Measurements from ENCODE around the gene KRTAP10-12.

The KRTAP10-12 gene

DNA sequence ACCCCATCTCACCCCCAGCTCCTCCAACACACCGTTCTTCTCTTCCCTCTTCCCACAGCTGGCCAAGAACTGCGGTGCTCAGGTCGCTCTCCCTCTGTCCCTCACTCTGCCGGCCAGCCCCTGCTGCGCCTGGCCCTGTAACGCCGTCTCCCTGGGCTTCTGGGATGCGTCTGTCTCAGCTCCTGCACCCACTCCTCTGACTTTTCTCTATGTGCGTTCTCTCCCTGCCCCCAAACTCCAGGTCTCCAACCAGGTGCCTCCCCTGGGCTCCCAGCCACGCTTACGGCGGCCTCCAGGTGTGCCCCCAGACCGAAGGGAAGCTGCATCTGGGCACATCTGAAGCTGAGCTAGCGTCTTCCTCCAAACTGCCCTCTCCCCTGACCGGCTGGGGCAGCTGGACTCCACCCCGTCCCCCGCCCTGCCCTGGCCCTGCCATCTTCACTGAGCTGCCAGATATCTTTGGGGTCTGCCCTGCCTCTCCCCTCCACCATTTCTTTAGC, 2.6 kb downstream of the KRTAP10-12 start:
- no peak for DNase-seq

DNA sequence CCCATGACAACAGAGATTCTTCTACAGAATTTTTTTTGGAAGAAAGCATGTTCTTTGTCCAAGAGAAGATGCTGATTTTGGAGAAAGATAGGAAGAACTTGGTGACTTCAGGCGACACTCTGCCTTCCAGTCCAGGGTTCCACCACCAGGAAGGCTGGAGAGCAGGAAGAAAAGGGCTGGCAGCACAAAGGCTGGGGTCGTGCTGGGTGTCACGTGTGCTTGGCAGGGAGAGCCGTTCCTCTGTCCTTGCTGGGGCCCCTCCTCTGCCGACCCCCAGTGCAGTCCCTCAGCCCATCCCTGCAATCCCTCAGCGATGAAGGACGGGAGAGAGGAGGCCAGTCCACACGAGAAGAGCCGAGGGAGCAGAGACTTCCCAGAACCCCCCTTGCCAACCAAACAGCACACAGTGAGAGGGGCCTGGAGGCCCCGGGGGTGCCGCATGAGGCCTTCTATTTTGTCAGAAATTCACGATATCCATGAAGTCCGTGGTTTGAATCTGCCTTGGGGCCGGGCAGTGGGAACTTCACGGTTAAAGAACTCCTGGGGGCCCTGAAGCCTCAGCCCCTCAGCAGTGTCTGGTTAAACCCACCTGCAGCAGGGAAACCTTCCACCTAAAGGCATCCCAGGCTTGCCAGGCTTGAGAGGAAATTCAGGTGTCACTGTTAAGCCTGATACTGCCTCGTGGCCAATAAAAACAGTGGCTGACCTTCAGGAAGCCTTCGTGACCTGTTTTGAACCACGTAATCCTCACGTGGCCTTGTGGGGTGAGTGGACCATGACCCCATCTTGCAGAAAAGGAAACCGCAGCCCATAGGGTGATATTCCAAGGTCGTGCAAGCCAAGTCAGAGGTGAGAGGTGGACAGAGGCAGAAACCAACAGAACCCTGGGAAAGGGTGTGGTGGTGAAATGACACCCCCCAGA, 3.4 kb downstream of the KRTAP10-12 start:
- DNase-seq = no peak

DNA sequence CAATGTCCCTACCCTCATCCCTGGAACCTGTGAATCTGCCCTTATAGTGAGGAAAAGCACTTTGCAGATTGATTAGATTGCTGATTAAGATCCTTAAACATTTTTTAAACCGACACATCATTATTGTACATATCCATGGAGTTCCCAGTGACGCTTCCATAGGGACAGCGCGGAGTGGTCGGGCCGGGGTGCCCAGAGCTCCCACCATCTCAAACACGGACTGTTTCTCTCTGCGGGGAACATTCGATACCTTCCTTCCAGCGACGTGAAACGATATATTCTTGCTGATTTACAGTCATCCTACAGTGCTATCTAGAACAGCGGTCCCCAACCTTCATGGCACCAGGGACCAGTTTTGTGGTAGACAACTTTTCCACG, 4.0 kb downstream of the KRTAP10-12 start:
- DNase-seq = no peak

DNA sequence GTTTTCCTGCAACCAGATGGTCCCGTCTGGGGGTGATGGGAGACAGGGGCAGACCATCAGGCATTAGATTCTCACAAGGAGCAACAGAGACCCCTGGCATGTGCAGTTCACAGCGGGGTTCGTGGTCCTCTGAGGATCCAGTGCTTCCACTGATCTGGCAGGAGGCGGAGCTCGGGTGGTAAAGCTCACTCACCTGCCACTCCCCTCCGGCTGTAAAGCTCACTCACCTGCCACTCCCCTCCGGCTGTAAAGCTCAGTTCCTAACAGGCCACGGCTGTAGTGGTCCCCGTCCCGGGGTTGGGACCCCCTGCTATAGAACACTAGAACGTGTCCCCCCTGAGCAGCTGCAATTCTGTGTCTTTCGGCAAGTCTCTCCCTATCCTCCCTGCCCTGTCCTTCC, 4.6 kb downstream of the KRTAP10-12 start:
- DNase-seq = no peak

DNA sequence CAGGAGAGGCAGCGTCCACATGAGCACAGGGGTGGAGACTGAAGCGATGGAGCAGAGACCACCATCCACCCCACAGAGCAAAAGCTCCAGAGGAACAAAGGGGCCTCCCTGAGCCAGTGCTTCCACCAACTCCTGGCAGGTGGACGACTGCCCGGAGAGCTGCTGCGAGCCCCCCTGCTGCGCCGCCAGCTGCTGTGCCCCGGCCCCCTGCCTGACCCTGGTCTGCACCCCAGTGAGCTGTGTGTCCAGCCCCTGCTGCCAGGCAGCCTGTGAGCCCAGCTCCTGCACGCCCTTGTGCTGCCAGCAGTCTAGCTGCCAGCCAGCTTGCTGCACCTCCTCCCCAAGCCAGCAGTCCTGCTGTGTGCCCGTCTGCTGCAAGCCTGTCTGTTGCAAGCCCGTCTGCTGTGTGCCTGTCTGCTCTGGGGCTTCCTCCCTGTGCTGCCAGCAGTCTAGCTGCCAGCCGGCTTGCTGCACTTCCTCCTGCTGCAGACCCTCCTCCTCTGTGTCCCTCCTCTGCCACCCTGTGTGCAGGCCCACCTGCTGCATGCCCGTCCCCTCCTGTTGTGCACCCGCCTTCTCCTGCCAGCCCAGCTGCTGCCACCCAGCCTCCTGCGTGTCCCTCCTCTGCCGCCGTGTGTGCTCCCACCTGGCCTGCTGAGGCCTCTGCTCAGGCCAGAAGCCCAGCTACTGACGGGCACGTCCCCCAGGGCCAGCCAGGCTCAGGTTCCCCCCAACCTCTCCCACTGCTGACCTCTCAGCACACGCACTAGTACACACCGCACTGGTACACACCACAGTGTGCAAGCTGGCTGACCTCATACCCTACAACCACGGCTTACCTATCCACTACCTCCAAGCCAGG, 5.4 kb downstream of the KRTAP10-12 start:
- no peak for DNase-seq

DNA sequence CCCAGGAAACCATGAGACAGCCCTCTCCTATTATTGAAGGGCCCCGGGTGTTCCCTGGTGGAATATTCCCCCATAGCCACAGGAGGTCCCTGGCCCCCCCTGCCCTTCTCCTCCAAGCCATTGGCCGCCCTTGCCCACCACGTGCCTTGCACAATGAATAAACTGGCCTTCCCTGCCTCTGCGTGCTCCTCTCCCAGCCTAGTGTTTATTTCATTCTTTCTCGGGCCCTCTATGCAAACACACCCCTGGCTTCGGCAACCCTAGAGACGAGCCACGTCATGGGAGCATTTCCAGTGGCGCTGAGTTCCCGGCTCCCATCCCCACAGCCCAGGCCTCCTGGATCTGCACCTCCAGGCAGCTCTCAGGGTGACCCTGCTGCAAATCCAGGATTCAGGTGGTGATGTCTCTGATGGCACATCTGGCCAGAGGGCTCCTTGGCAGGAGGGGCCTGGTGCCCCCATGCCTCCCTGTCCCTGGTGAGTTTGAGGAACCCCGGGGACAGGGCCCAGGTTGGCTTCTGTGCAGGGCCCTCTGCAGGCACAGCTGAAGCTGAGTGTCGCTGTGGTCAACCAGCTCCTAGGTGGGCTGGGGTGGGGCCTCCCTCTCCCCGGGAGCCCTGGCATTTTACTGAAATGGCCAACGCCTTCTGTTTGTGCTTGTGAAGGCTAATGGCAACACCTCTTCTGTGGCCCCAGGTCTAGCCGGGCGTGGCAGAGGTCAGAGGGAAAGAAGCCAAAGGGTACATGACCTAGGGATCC, 6.2 kb downstream of the KRTAP10-12 start:
- DNase-seq = no peak

DNA sequence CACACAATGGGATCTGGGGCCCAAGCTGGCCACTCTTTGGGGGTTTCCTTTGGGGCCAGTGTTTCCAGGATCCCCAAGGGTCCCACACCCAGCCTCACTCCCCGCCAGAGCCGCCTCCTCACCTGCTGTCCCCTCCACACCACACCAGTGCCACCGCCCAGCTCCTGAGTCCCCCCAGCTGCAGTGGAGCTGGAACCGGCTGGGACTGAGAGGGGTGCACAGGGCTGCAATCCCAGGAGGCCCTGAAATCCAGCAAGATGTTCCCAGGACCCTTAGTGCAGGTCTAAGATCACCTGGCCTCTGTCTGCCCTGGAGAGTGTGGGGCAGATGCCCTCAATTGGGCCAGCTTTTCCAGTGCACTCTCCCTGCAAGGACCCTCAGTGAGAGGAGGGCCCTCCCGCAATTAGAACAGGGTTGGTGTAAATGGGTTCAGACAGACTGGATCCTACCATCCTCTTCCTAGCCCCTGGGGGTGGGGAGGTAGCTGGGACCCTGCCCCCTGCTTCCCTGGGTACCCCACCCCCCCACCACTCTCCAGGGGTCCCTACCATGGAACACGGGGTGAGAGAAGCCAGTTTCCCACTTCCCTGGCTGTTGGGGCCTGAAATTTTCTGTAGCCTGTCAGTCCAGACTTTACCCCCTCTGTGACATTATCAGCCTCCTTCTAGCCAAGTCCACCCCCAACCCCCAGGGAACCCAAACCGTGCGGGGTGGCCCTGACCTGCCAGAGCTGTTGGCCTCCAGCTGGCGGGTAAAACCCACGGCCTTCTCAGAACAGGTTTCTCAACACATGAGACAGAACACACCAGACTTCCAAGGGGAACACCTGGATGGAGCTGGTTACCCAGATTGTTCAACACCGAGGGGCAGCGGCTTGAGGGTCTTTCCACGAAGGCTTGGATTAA, 7.0 kb downstream of the KRTAP10-12 start:
- DNase-seq = no peak

DNA sequence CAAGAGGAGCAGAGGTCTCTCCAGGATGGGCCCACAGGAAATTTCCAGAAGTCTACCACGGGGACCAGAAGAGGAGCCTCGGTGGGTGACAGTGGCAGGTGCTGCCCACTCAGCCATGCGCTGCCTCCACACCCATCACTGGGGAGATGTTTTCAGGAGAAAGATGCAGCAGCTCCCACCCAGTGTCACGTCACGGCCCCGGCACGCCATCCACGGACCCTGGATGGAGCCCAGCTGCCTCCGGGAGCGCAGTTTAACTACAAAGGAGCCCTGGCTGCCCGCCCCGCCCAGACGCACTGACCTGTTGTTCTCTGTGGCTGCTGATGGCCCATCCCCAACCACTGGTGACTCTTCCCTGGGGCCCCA, 7.6 kb downstream of the KRTAP10-12 start:
- no peak for DNase-seq

DNA sequence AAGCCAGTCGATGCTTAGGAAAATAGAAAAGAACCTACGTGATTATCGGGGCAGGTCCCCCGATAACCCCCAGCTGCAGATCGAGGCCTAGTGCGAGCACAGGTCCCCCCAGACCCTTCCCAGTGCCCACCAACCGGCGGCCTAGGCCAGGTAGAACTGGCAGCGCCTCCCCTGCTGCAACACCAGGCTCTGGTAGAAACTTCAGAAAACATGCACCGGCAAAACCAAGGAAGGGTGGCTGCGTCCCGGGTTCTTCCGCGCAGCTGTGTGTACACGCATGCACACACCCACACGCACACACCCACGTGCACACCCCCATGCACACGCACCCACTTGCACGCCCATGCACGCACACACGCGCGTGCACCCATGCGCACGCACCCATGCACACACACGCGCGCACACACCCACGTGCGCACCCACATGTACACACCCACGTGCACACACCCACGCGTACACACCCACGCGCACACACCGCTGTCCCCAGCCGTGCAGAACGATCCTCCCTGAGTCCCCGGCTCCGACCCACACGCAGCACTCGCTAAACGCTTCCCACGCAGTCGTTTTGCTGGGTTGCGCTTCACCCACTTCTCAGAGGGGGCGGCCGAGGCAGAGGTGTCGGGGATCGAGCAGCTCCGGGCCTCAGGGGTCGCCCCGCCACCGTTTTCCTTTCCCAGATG, 9.2 kb downstream of the KRTAP10-12 start:
- no peak for DNase-seq

DNA sequence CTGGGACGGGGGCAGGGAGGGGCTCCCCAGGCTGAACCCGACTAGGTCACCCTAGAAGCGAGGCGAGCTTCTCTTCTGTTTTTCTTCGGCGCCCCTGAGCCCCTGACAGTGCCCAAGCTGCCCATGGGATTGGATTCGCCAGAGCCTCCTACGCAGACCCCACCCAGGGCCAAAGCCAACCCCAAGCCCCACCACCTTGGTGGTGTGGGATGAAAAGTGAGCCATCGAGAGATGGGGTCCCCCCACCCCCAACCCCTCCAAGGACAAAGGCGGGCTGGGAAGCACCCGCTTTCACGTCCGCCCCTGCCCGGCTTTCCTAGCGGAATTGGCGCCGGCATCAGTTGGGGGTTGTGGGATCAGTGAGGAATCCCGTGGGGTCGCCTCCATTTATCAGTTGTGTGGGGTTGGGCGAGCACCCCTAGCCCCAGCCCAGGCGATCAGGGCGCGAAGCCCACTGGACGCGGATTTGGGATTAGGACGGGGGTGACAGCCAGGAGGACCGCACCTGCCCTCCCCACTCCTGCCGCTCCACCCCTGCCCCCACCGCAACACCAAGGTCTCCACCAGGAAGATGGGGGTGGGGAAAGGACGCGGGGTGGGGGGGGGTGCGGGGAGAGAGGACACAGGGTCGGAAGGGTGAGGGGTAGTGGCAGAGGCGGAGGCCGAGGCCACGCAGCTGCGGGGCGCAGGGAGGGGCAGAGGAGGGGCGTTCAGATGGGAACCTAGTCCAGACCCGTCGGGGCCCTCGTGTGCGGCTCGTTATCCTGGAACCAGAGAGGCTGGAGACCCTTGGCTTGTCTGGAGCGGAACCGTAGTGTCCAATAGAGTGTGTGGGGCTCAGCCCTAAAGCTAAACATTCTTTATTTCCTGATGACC, 10.0 kb downstream of the KRTAP10-12 start:
- DNase-seq = no peak

DNA sequence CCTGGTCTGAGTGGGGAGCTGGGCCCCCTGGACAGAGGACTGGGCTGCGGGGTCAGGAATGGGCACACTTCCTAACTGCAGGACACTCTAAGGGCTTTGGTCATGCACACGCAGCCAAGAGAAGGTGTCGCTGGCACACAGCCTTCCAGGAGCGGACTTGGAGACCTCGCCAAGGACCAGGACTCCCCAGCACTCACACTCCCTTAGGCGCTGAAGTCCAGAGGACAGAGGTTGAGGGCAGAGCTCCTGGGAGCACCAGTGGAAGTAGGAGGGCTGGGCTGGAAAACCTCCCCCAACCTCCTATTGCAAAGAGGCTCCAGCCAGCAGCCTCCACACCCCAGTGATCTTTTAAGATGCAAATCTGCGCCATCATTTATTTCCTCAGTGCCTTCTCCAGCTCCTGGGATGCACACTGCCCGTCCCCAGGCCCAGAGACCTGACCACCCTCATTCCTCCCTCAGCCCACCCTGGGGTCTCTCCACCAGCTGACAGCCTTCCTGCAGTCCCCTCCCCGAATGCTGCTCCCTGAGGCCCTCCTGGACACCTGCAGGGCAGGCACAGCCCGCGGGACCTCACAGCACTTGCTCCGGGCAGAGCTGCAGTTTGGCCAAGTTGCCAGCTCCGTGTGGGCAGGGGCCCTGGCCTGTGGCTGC, 11.4 kb downstream of the KRTAP10-12 start:
- no peak for DNase-seq

DNA sequence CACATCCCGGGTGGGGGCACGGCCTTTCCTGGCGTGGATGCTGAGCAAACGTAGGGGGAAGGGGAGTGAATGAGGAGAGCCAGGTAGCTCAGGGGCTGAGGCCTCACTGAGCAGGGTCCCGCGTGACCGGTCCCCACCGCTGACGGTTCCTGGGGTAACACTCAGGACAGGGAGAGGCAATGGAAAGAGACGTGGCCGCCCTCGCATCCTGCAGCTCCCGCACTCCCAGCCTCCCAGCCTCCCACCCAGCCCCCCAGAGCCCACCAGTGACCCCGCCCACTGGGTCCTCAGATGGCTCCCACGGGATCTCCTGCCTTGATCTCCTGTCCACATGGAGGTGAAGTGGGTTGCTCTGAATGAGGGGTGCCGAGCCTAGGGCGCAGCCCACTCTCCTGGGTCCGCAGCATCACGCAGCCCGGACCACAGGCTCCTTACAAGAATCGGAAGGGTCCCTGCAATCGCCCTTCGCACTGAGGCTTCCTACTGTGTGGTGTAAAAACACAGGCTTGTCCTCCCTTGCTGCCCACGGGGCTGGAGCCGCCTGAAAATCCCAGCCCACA, 12.0 kb downstream of the KRTAP10-12 start:
- DNase-seq = no peak

DNA sequence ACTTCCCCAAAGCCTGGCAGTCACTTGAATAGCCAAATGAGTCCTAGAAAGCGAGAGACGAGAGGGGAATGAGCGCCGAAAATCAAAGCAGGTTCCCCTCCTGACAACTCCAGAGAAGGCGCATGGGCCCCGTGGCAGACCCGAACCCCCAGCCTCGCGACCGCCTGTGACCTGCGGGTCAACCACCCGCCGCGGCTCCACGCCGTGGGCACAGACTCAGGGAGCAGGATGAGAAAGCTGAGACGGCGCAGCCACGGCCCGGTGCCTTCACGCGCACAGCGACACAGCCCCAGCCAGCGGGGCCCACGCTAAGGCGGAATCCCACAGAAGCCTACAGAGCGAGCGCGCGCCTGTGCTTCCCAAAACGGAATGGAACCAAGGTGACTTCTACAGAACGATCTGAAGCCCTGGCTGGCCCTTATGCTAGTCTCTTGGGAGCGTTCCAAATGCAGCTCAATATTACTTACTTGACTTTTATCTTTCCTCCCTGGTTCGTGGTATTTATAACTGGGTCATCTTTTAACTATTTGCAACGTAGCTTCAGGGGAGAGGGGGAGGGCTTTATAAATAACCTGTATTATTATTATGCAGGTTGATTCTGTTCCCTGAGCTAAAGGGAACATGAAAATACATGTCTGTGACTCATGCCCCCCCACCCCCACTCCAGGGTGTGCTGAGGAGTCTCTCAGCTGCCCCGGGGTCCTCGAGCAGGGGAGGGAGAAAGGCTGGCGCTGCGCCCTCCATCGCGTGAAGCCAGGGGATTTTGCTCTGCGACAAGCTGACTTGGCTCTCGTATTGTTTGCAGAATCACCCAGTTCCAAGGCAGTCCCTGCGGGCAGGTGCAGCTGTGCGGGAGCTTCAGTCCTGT, 12.7 kb downstream of the KRTAP10-12 start:
- DNase-seq = peak in 1 of 4 experiments; percentile 16

DNA sequence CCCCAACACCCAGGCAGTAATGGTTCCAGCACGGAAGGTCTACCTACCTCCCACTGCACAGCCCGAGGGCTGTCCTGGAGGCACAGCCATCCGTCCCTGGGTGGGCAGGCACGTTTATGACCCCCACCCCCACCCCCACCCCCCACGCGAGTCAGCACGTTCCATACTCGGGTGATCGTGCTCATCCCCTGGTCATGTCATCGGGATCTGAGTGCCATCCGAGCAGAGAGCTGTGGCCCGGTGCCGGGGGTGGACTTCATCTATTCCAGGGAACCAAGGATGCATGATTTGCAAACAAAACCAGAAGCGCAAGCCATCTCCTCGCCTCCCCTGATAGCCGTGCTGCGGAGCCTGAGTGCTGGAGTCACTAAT, 13.3 kb downstream of the KRTAP10-12 start:
- no peak for DNase-seq

DNA sequence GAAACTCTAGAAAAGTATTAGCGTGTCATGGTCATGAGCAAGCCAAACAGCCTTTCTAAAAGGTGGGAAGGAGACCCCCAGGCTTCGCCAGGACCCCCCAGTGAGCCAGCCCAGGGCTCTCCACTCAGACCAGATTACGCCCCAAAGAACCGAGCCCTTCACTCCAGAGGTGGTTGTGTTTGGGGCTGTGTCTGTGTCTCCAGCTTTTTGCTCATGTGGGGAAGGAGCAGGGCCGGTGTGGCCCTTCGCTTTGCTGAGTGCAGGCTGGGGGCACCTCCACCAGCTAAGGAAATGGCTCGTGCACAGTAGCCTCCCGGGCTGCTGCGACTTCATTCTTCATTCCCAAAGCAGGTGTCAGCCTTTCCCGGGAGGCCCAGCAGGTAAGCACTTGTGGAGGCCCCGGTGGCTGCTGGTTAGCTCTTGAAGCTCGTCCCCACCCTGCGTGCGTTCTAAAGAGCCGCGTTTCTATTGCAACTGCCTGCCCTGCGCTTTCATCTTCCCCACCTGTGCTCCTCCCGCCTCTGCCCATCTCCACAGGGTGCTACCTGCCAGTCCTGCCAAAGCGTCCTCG, 13.9 kb downstream of the KRTAP10-12 start:
- no peak for DNase-seq

DNA sequence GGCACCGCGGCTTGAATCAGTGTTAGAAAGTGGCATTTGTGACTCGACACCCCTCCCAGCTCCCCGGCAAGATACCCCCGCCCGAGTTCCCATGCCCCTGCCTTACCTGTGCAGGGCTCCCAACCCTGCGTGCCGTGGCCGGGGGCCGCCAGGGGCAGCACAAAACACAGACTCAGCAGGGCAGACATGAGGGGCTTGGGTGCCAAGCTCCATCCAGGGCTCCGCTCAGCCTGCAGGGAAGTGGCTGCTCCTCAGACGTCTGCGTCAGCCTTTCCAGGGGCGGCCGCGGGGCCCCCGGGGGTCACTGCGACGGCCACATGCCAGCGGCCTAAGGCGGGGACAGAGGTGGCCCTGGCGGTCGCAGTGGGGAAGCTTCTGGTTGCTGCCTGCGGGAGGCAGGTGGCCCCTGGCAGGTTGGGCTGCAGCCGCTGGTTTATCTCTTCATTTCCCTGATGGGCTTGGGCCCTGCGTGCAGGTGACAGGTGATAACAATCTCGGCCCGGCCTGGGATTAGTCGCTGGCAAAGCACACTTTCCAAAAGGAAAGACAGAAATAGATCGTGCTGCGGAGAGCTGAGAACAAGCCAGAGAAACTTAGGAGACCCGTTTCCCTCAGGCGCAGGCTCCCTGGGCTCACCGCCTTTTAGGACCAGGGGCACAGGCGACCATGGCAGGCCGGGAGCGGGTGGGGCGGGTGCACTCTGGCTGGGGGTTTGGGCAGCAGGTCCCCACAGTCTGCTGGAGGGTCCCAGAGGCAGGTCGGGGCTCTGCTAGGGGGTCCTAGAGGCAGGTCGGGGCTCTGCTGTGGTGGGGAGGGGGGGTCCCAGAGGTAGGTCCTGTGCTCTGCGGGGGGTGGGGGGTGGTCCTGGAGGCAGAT, 14.6 kb downstream of the KRTAP10-12 start, which contains the start of gene TSPEAR:
Gene TSPEAR (minus strand): TSS at position 246 of the 876 bp plus-strand sequence. CDS start 58 bp downstream, at position 188.
- no peak for DNase-seq
